Measurements from ENCODE around the gene GPR37. TPM values are rescaled to one million over a fixed set of nuclear protein-coding genes. Genes with fewer than 3 reads are reported as not detected.

Gene GPR37
- total RNA-seq, 1 donor = under 0.01 TPM

GRCh38 chr7:124800386-124800785 lies 34.8 kb upstream of the GPR37 start:
- H2AFZ ChIP-seq (ENCODE audit: low read length) = no peak overlapping the region
- TF ChIP-seq CTCF (IDR thresholded peaks at IDR 0.05; ENCODE audit: extremely low read depth, low read depth, low read length) = no peak

GRCh38 chr7:124799448-124799847 lies 33.9 kb upstream of the GPR37 start:
- H4K20me1 ChIP-seq (ENCODE audit: insufficient read depth, low read length) = no peaks in the 10 kb centered on the region
- TF ChIP-seq CTCF (IDR thresholded peaks at IDR 0.05; ENCODE audit: extremely low read depth, low read depth, low read length) = no peak
- H2AFZ ChIP-seq (ENCODE audit: low read length) = no peak overlapping the region
- H3K4me1 ChIP-seq (ENCODE audit: insufficient read depth, low read length) = no peaks in the 10 kb centered on the region
- H3K4me3 ChIP-seq (ENCODE audit: insufficient read depth, low read length) = no peak overlapping the region
- H3K27me3 ChIP-seq (ENCODE audit: insufficient read depth, low read length) = no peaks in the 10 kb centered on the region
- H3K9me3 ChIP-seq (ENCODE audit: low read depth, low read length) = no peaks in the 10 kb centered on the region
- H3K4me2 ChIP-seq (ENCODE audit: insufficient read depth, low read length) = no peak overlapping the region
- H3K79me2 ChIP-seq (ENCODE audit: insufficient read depth, low read length) = no peaks in the 10 kb centered on the region
- no peaks in the 10 kb centered on the region for H3K36me3 ChIP-seq (ENCODE audit: insufficient read depth, low read length)
- DNase-seq (ENCODE audit: insufficient read length, low spot score, missing footprints) = no peak
- H3K27ac ChIP-seq (ENCODE audit: low read depth, low read length) = no peak overlapping the region

More at GRCh38 chr7:124800386-124800785, 34.8 kb upstream of the GPR37 start:
- H3K79me2 ChIP-seq (ENCODE audit: insufficient read depth, low read length) = no peaks in the 10 kb centered on the region
- H3K4me2 ChIP-seq (ENCODE audit: insufficient read depth, low read length) = no peak overlapping the region
- H3K4me1 ChIP-seq (ENCODE audit: insufficient read depth, low read length) = no peaks in the 10 kb centered on the region
- no peaks in the 10 kb centered on the region for H4K20me1 ChIP-seq (ENCODE audit: insufficient read depth, low read length)
- H3K36me3 ChIP-seq (ENCODE audit: insufficient read depth, low read length) = no peaks in the 10 kb centered on the region
- no peak for DNase-seq (ENCODE audit: insufficient read length, low spot score, missing footprints)
- no peaks in the 10 kb centered on the region for H3K27me3 ChIP-seq (ENCODE audit: insufficient read depth, low read length)
- no peak overlapping the region for H3K27ac ChIP-seq (ENCODE audit: low read depth, low read length)
- no peak overlapping the region for H3K4me3 ChIP-seq (ENCODE audit: insufficient read depth, low read length)
- H3K9me3 ChIP-seq (ENCODE audit: low read depth, low read length) = no peaks in the 10 kb centered on the region

- no peaks in the 10 kb centered on the region for H4K20me1 ChIP-seq (ENCODE audit: insufficient read depth, low read length)
- no peak for DNase-seq (ENCODE audit: insufficient read length, low spot score, missing footprints)
- H3K36me3 ChIP-seq (ENCODE audit: insufficient read depth, low read length) = no peaks in the 10 kb centered on the region
- TF ChIP-seq CTCF (IDR thresholded peaks at IDR 0.05; ENCODE audit: extremely low read depth, low read depth, low read length) = no peak
- H3K4me1 ChIP-seq (ENCODE audit: insufficient read depth, low read length) = no peaks in the 10 kb centered on the region
- no peaks in the 10 kb centered on the region for H3K79me2 ChIP-seq (ENCODE audit: insufficient read depth, low read length)
- no peak overlapping the region for H2AFZ ChIP-seq (ENCODE audit: low read length)
- no peak overlapping the region for H3K27ac ChIP-seq (ENCODE audit: low read depth, low read length)
- no peak overlapping the region for H3K4me3 ChIP-seq (ENCODE audit: insufficient read depth, low read length)
- no peak overlapping the region for H3K4me2 ChIP-seq (ENCODE audit: insufficient read depth, low read length)
- no peaks in the 10 kb centered on the region for H3K27me3 ChIP-seq (ENCODE audit: insufficient read depth, low read length)
- no peaks in the 10 kb centered on the region for H3K9me3 ChIP-seq (ENCODE audit: low read depth, low read length)
Measured at GRCh38 chr7:124796771-124797170, 31.2 kb upstream of the GPR37 start.

GRCh38 chr7:124792696-124793095 lies 27.1 kb upstream of the GPR37 start:
- H3K79me2 ChIP-seq (ENCODE audit: insufficient read depth, low read length) = no peaks in the 10 kb centered on the region
- no peak overlapping the region for H3K4me3 ChIP-seq (ENCODE audit: insufficient read depth, low read length)
- no peak overlapping the region for H2AFZ ChIP-seq (ENCODE audit: low read length)
- no peaks in the 10 kb centered on the region for H3K36me3 ChIP-seq (ENCODE audit: insufficient read depth, low read length)
- no peak for DNase-seq (ENCODE audit: insufficient read length, low spot score, missing footprints)
- H4K20me1 ChIP-seq (ENCODE audit: insufficient read depth, low read length) = no peaks in the 10 kb centered on the region
- no peak overlapping the region for H3K4me2 ChIP-seq (ENCODE audit: insufficient read depth, low read length)
- H3K9me3 ChIP-seq (ENCODE audit: low read depth, low read length) = no peaks in the 10 kb centered on the region
- H3K27me3 ChIP-seq (ENCODE audit: insufficient read depth, low read length) = no peaks in the 10 kb centered on the region
- TF ChIP-seq CTCF (IDR thresholded peaks at IDR 0.05; ENCODE audit: extremely low read depth, low read depth, low read length) = no peak
- no peaks in the 10 kb centered on the region for H3K4me1 ChIP-seq (ENCODE audit: insufficient read depth, low read length)
- H3K27ac ChIP-seq (ENCODE audit: low read depth, low read length) = no peak overlapping the region
